Sigmoid colon (tissue), 7 donors: ENCODE data around the gene SMIM28. TPM values are rescaled to one million over a fixed set of nuclear protein-coding genes. Genes with fewer than 3 reads are reported as not detected.

Experiments
- DNase-seq: peaks from one replicate; pipeline ENCODE4 v3.0.0-alpha.2; 2019
- H3K27ac ChIP-seq, 4 donors: fragments of 200-600 bp; sonication (generic); one replicate each; pipeline ENCODE4 v1.5.1; 2016 to 2019; ENCODE audit warnings: mild to moderate bottlenecking in 1 of 4
- H3K27me3 ChIP-seq, 3 donors: fragments of 200-600 bp; sonication (generic); one replicate each; pipeline ENCODE4 v1.5.1; 2019; ENCODE audit warnings: mild to moderate bottlenecking in 1 of 3
- H3K36me3 ChIP-seq, 4 donors: fragments of 200-600 bp; sonication (generic); one replicate each; pipeline ENCODE4 v1.5.1; 2016 to 2019
- H3K4me1 ChIP-seq, 4 donors: fragments of 200-600 bp; sonication (generic); one replicate each; pipeline ENCODE4 v1.5.1; 2017 to 2019
- H3K4me3 ChIP-seq, 4 donors: fragments of 200-600 bp; sonication (generic); one replicate each; pipeline ENCODE4 v1.5.1; 2017 to 2019; ENCODE audit warnings: mild to moderate bottlenecking in 2 of 4, moderate library complexity in 1 of 4
- H3K9me3 ChIP-seq, 4 donors: fragments of 200-600 bp in 3 of 4; sonication (generic) in 3 of 4; one replicate each; pipeline versions ENCODE4 v1.5.1 to v1.6.1; 2013 to 2019
- CTCF ChIP-seq, 4 experiments: fragments of 450-650 bp in 3 of 4; fragments of 200-600 bp in 1 of 4; IDR thresholded peaks; one replicate each; pipeline ENCODE4 v1.5.1; 2016 to 2019; ENCODE audit warnings: antibody characterized with exemption in 4 of 4, mild to moderate bottlenecking in 3 of 4, moderate library complexity in 2 of 4
- EP300 ChIP-seq, 4 donors: sonication (generic); formaldehyde crosslinking; IDR thresholded peaks; one replicate each; pipeline ENCODE4 v1.6.1; 2017; ENCODE audit warnings: antibody characterized with exemption in 4 of 4
- POLR2A ChIP-seq, 2 donors: fragments of 450-650 bp; IDR thresholded peaks; one replicate each; pipeline ENCODE4 v1.6.1; 2016; ENCODE audit warnings: antibody characterized with exemption in 2 of 2, mild to moderate bottlenecking in 2 of 2, moderate library complexity in 2 of 2
- POLR2AphosphoS5 ChIP-seq, 4 donors: sonication (generic); formaldehyde crosslinking; IDR thresholded peaks; one replicate each; pipeline ENCODE4 v1.6.1; 2017; ENCODE audit warnings: antibody characterized with exemption in 4 of 4
- WGBS, 2 donors: extraction: QIAGEN DNeasy Blood & Tissue Kit; methylation state at CpG; one replicate each; pipeline ENCODE4 v1.1.7; 2013; 5-methylcytosine and 5-hydroxymethylcytosine counted together
- intact Hi-C: fragments of 100-400 bp; cut with DNase I; formaldehyde crosslinking; loops from one replicate; pipeline ENCODE4 v1.15.1; 2023
- polyA plus RNA-seq, 3 donors: library from polyadenylated mRNA; stranded (reverse); fragments of 200-250 nt; gene quantifications; one replicate each; pipeline ENCODE4 v1.2.3, GENCODE V29; 2013
- total RNA-seq, 4 donors: library from RNA; depleted of rRNA; stranded (reverse); fragments of >200 nt; gene quantifications; one replicate each; pipeline ENCODE4 v1.1.0, GENCODE V29; 2016
- donor health status: healthy with polysubstance abuse.
- donor health status: Bipolar disorder and iron deficiency.
- donor health status: healthy.

The SMIM28 gene
- total and polyA plus RNA-seq, 7 donors, result 0.66 to 5.3 (median 4.6) TPM; not detected in 2

- DNase-seq, result no peak
- intact Hi-C loops, result loop anchor here (1.0 to 2.0 kb wide), 3 partner anchors 80 to 312 kb away; no protein-coding TSS in a partner anchor
- no peak for TF ChIP-seq POLR2AphosphoS5 (IDR thresholded peaks at IDR 0.05)
- TF ChIP-seq EP300 (IDR thresholded peaks at IDR 0.05), result no peak
- TF ChIP-seq CTCF (IDR thresholded peaks at IDR 0.05), result peak in 3 of 4 experiments; percentile 26 to 60 (median 49)
- TF ChIP-seq POLR2A (IDR thresholded peaks at IDR 0.05), result no peak
- Histone ChIP-seq H3K27ac (peak overlapping the region in 3 of 4 donors; percentile 39 to 51 (median 47)), H3K36me3 (peaks cover 0 to 4% (median 1%) of the 10 kb centered on the region in 4 donors), H3K4me3 (peak overlapping the region in 3 of 4 donors; percentile 0 to 18 (median 13)), H3K4me1 (peaks cover 0 to 21% (median 15%) of the 10 kb centered on the region in 4 donors), H3K27me3 (no peaks in the 10 kb centered on the region), H3K9me3 (no peaks in the 10 kb centered on the region)
- 15 to 37% methylated on average over 8 of the region's 8 CpGs for WGBS, 2 donors
Measured at GRCh38 chr6:138428944-138429598, 51.4 kb downstream of the SMIM28 start.

- Histone ChIP-seq H3K4me1 (peaks cover 0 to 21% (median 15%) of the 10 kb centered on the region in 4 donors), H3K9me3 (no peaks in the 10 kb centered on the region), H3K27me3 (no peaks in the 10 kb centered on the region), H3K27ac (peak overlapping the region in 3 of 4 donors; percentile 39 to 51 (median 47)), H3K4me3 (peak overlapping the region in 2 of 4 donors; percentile 13 to 18), H3K36me3 (no peaks in the 10 kb centered on the region)
- 77 to 78% methylated on average over 12 of the region's 12 CpGs for WGBS, 2 donors
- TF ChIP-seq EP300 (IDR thresholded peaks at IDR 0.05) (no peak), CTCF (IDR thresholded peaks at IDR 0.05) (no peak), POLR2A (IDR thresholded peaks at IDR 0.05) (no peak), POLR2AphosphoS5 (IDR thresholded peaks at IDR 0.05) (no peak)
- no peak for DNase-seq
- intact Hi-C loops, result loop anchor here (1.0 to 2.0 kb wide), 3 partner anchors 79 to 313 kb away; no protein-coding TSS in a partner anchor
Measured at GRCh38 chr6:138429761-138430160, 52.1 kb downstream of the SMIM28 start.

GRCh38 chr6:138430361-138431145, 52.8 kb downstream of the SMIM28 start:
- Histone ChIP-seq H3K9me3 (no peaks in the 10 kb centered on the region), H3K4me3 (no peak overlapping the region), H3K36me3 (no peaks in the 10 kb centered on the region), H3K27ac (no peak overlapping the region), H3K4me1 (peaks cover 0 to 21% (median 15%) of the 10 kb centered on the region in 4 donors), H3K27me3 (no peaks in the 10 kb centered on the region)
- intact Hi-C loops, result no loop called here
- DNase-seq, result no peak
- WGBS, 2 donors, result 89 to 90% methylated on average over 29 of the region's 29 CpGs
- TF ChIP-seq POLR2AphosphoS5 (IDR thresholded peaks at IDR 0.05) (no peak), EP300 (IDR thresholded peaks at IDR 0.05) (no peak), POLR2A (IDR thresholded peaks at IDR 0.05) (no peak), CTCF (IDR thresholded peaks at IDR 0.05) (no peak)

GRCh38 chr6:138431256-138432062, 53.8 kb downstream of the SMIM28 start:
- 85 to 91% methylated on average over 19 of the region's 19 CpGs for WGBS, 2 donors
- H3K4me1 ChIP-seq, result peaks cover 0 to 21% (median 15%) of the 10 kb centered on the region in 4 donors
- H3K9me3 ChIP-seq, result no peaks in the 10 kb centered on the region
- H3K36me3 ChIP-seq, result no peaks in the 10 kb centered on the region
- no peak overlapping the region for H3K27ac ChIP-seq
- H3K4me3 ChIP-seq, result no peak overlapping the region
- TF ChIP-seq CTCF (IDR thresholded peaks at IDR 0.05), result no peak
- TF ChIP-seq EP300 (IDR thresholded peaks at IDR 0.05), result no peak
- no peak for TF ChIP-seq POLR2A (IDR thresholded peaks at IDR 0.05)
- TF ChIP-seq POLR2AphosphoS5 (IDR thresholded peaks at IDR 0.05), result no peak
- H3K27me3 ChIP-seq, result no peaks in the 10 kb centered on the region
- intact Hi-C loops, result no loop called here
- DNase-seq, result no peak
